ENCODE measurements around the gene GBX2. TPM values are rescaled to one million over a fixed set of nuclear protein-coding genes. Genes with fewer than 3 reads are reported as not detected.

Gene GBX2
- total RNA-seq (2022; extraction: Qiagen RNA extraction), result 1.0 to 3.3 TPM (median 3.0 TPM) in 5 replicates

DNA sequence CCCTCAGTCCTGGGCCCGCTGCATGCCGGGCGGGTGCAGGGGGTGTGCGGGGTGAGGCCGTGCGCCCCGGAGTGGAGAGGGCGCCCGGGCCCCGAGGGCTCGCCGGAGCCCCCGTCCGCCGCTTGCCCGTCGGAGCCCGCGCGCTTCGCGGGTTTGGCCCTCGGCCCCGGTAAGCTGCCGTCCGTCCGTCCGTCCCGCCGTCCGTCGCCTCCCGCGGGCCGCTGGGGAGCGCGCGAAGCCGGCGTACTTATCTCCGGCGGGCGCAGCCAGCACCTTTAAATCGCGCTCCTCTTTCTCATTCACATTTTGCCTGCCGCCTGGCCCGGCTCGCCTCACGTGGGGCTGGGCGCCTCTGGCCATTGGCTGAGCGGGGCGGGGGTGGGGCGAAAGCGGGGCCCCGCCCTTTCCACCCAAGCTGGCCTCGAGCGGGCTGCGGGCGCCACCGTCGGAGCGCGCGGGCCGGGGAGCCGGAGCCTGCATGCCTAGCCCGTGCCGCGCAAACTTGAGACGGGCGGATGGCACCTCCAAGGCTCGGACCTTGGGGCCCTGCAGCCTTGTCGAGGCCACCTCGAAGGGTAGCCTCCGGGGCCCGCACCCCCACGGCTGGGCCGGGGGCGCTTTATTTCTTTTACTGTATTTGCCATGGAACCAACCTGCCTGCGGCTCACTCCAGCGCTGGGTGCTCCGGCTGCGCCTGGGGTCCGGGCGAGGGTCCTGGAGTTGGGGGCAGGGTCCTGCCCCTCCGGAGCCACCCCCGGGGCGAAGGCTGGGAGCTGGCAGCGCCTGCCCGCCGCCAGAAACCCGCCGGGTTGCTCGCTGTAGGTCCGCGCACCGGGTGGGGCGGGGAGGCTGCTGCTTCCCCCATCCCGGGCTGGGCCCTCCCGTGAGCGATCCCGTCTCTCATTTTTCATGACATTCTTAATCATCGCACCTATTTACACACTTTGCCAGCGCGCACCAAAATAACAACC is at the start of gene GBX2:
Gene GBX2, minus strand, starts transcription at position 277 of the 971 bp plus-strand sequence. CDS start 415 bp downstream, outside the sequence.

Other genes starting within 250 kb of the GBX2 start
- not detected in 5 replicates for gene ASB18, start 96.0 kb upstream of the GBX2 start, total RNA-seq (2022; extraction: Qiagen RNA extraction)

Data from A549 treated with Mapracorat at 1 μM for 4 hours (cell line).